ENCODE measurements around the gene BAG2.
A peak's percentile ranks its signal among the peaks of the same experiment; 100 is the strongest.

Gene BAG2

DNA sequence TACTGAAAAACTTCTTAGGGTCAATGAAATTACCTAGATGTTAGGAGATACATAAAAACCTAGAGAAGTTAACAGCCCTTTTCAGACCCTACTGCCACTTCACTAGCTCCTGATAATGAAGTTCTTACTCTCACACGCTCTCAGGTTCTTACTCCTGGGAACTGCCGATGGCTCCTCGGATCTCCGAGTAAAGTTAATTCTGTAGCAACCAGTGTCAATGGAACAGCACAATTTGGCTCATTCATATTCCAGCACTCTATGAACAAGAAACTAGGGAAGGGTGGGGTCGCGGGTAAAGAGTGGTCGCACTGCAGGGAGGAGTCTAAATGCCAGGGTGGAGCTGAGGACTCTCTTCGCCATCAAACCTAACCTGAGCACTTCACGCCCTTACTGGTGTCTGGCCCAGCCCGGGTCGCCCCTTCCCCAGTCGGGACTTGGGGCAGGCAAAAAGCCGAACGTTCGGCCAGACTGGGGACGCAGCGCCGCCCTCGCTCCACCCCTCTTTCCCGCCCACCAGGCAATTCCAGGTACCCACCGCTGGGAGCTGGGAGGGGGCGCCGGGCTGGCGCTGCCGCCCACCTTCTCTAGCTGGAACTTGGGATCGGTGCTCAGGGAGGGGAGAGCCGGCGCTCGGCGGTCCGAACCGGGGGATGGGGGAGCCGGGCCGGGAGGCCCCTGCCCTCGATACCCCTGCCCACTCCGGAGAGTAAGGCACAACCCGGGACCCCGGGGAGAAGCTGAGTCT lies 49.2 kb downstream of the BAG2 start:
- TF ChIP-seq, protein P1, sequence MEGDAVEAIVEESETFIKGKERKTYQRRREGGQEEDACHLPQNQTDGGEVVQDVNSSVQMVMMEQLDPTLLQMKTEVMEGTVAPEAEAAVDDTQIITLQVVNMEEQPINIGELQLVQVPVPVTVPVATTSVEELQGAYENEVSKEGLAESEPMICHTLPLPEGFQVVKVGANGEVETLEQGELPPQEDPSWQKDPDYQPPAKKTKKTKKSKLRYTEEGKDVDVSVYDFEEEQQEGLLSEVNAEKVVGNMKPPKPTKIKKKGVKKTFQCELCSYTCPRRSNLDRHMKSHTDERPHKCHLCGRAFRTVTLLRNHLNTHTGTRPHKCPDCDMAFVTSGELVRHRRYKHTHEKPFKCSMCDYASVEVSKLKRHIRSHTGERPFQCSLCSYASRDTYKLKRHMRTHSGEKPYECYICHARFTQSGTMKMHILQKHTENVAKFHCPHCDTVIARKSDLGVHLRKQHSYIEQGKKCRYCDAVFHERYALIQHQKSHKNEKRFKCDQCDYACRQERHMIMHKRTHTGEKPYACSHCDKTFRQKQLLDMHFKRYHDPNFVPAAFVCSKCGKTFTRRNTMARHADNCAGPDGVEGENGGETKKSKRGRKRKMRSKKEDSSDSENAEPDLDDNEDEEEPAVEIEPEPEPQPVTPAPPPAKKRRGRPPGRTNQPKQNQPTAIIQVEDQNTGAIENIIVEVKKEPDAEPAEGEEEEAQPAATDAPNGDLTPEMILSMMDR (conservative IDR thresholded peaks at IDR 0.05; ENCODE audit: low read depth, low read length) = peak; percentile 41
- peak overlapping the region; percentile 91 for H3K4me3 ChIP-seq (ENCODE audit: low read length)
- DNase-seq (ENCODE audit: low read depth) = no peak

DNA sequence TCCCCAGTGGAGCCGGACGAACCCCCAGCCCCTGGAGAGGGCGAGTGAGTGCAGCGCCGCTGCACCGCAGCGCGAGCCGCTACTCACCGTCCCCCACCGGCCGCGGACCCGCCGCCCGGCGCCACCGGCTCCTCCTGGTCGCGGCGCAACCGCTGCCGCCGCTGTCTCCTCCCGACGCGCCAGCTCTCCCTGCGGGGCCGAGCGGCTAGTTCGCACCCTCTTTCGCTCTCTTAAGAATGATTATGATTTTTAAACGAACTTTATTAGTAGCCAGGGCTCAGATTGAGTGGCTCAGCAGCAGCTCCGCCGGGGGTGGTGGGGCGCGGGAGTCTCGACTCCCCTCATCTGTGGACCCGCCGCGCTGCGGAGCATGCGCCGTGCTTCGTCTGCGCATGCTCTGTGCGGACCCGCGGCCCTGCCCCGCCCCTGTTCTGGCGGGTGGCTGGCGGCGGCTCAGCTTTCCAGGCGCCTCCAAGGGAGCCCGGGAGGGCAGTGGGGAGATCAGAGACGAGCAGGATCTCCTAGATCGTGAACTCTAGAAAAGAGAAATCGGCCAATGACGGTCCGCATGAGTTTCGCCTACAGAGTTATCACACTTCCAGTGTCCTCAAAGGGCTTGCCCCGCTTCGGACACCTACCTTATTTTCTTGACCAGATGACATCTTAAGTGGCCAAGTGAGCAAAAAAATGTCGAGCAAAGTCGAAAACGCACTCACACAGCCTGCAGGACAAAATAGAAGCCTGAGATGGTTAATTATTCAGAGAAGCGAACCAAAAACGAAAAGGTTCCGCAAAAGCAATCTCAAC lies 50.0 kb downstream of the BAG2 start, which contains the start of gene RAB23:
TSS of gene RAB23 (minus strand) at position 372 of the 807 bp plus-strand sequence. CDS start 11,927 bp downstream, outside the sequence.
- peak within 1 kb of the TSS; percentile 91 for H3K4me3 ChIP-seq (ENCODE audit: low read length)
- DNase-seq (ENCODE audit: low read depth) = no peak
- TF ChIP-seq, protein P1 (conservative IDR thresholded peaks at IDR 0.05; ENCODE audit: low read depth, low read length) = no peak

GRCh38 chr6:57222743-57223077 lies 50.6 kb downstream of the BAG2 start:
- TF ChIP-seq, protein P1 (conservative IDR thresholded peaks at IDR 0.05; ENCODE audit: low read depth, low read length) = no peak
- no peak for DNase-seq (ENCODE audit: low read depth)
- peak overlapping the region; percentile 91 for H3K4me3 ChIP-seq (ENCODE audit: low read length)

DNA sequence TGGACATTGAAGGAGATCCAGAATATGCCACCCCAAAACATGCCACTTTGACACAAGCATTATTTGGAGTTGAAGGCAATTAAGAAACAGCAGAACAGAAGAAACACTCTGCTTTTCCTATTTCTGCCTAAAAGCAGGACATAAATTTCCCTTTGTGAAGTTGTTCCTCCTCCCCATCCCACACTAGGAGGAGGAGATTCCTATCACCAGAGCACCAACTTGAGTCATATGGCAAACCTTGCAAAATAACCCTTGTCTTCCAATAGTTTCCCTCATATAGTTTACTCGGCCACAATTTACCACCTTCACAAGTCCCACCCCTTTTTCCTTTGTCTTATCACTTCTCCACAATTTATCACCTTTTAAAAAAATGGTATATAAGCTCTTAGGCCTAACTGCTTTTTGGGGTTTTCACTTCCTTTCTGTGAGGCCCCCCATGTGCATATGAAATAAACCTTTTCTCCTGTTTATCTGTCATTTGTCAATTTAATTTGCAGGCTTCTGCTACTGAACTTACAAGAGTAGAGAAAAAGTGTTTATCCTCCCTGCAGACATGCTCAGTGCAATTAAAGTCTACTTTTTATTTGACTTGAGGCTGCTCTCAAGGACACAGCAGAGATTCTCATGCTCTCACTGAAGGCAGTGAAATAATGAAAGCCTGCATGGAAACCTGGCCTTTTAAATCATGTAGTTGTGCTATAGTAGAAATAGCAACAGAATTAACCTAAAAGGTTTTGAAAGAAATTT lies 52.8 kb downstream of the BAG2 start:
- DNase-seq (ENCODE audit: low read depth) = no peak
- TF ChIP-seq, protein P1 (conservative IDR thresholded peaks at IDR 0.05; ENCODE audit: low read depth, low read length) = no peak
- no peak overlapping the region for H3K4me3 ChIP-seq (ENCODE audit: low read length)

- TF ChIP-seq, protein P1 (conservative IDR thresholded peaks at IDR 0.05; ENCODE audit: low read depth, low read length) = no peak
- no peak overlapping the region for H3K4me3 ChIP-seq (ENCODE audit: low read length)
- DNase-seq (ENCODE audit: low read depth) = no peak
Measured at GRCh38 chr6:57226221-57226620, 54.1 kb downstream of the BAG2 start.
